ENCODE results near the gene ZPBP2.

Gene ZPBP2

GRCh38 chr17:39838057-39838456 lies 29.9 kb upstream of the ZPBP2 start:
- Histone ChIP-seq H3K79me2 (ENCODE audit: control insufficient read depth, low read length) (peaks cover 99% of the 10 kb centered on the region), H3K36me3 (ENCODE audit: control insufficient read depth, low read length) (peaks cover 96% of the 10 kb centered on the region), H3K4me1 (ENCODE audit: control insufficient read depth, low read length) (peaks cover 4% of the 10 kb centered on the region; the same call in 1 of the 2 replicates), H3K9me3 (ENCODE audit: control insufficient read depth, insufficient read depth, low read length) (no peaks in the 10 kb centered on the region), H3K27ac (ENCODE audit: low read depth, low read length) (no peak overlapping the region), H4K20me1 (ENCODE audit: control insufficient read depth, insufficient read depth, low read depth, low read length) (no peaks in the 10 kb centered on the region; the same call in 1 of the 2 replicates), H3K4me3 (ENCODE audit: low read length) (no peak overlapping the region), H3F3A (ENCODE audit: control insufficient read depth, insufficient read depth) (peaks cover 16% of the 10 kb centered on the region), H3K27me3 (ENCODE audit: control insufficient read depth, low read length) (no peaks in the 10 kb centered on the region), H3K4me2 (ENCODE audit: low read length) (no peak overlapping the region), H3K9me2 (replicated peaks; ENCODE audit: control insufficient read depth, low read length) (no peaks in the 10 kb centered on the region)
- no peak for TF ChIP-seq CTCF (IDR thresholded peaks at IDR 0.05; ENCODE audit: low read depth, low read length, poor library complexity, severe bottlenecking)

- Histone ChIP-seq H3K4me2 (ENCODE audit: low read length) (no peak overlapping the region), H3K27me3 (ENCODE audit: control insufficient read depth, low read length) (no peaks in the 10 kb centered on the region), H3K4me3 (ENCODE audit: low read length) (no peak overlapping the region), H3K27ac (ENCODE audit: low read depth, low read length) (no peak overlapping the region), H3F3A (ENCODE audit: control insufficient read depth, insufficient read depth) (peaks cover 9% of the 10 kb centered on the region; the same call in 1 of the 2 replicates), H3K4me1 (ENCODE audit: control insufficient read depth, low read length) (peaks cover 6% of the 10 kb centered on the region), H3K79me2 (ENCODE audit: control insufficient read depth, low read length) (peaks cover 100% of the 10 kb centered on the region), H4K20me1 (ENCODE audit: control insufficient read depth, insufficient read depth, low read depth, low read length) (no peaks in the 10 kb centered on the region; the same call in 1 of the 2 replicates), H3K9me2 (replicated peaks; ENCODE audit: control insufficient read depth, low read length) (no peaks in the 10 kb centered on the region), H3K36me3 (ENCODE audit: control insufficient read depth, low read length) (peaks cover 98% of the 10 kb centered on the region), H3K9me3 (ENCODE audit: control insufficient read depth, insufficient read depth, low read length) (no peaks in the 10 kb centered on the region)
- TF ChIP-seq EZH2phosphoT487 (IDR thresholded peaks at IDR 0.05; ENCODE audit: borderline replicate concordance, low read length) (no peak), CTCF (IDR thresholded peaks at IDR 0.05; ENCODE audit: low read depth, low read length, poor library complexity, severe bottlenecking) (no peak)
Observed at GRCh38 chr17:39838784-39839183, 29.2 kb upstream of the ZPBP2 start.

GRCh38 chr17:39841134-39841683 lies 26.8 kb upstream of the ZPBP2 start:
- Histone ChIP-seq H3K36me3 (ENCODE audit: control insufficient read depth, low read length) (peaks cover 97% of the 10 kb centered on the region), H3K27me3 (ENCODE audit: control insufficient read depth, low read length) (no peaks in the 10 kb centered on the region), H4K20me1 (ENCODE audit: control insufficient read depth, insufficient read depth, low read depth, low read length) (peaks cover 2% of the 10 kb centered on the region; the same call in 1 of the 2 replicates), H3K4me3 (ENCODE audit: low read length) (no peak overlapping the region), H3K9me2 (replicated peaks; ENCODE audit: control insufficient read depth, low read length) (no peaks in the 10 kb centered on the region), H3K79me2 (ENCODE audit: control insufficient read depth, low read length) (peaks cover 100% of the 10 kb centered on the region), H3K4me2 (ENCODE audit: low read length) (no peak overlapping the region), H3K27ac (ENCODE audit: low read depth, low read length) (no peak overlapping the region), H3F3A (ENCODE audit: control insufficient read depth, insufficient read depth) (peaks cover 12% of the 10 kb centered on the region; the same call in 1 of the 2 replicates), H3K9me3 (ENCODE audit: control insufficient read depth, insufficient read depth, low read length) (no peaks in the 10 kb centered on the region), H3K4me1 (ENCODE audit: control insufficient read depth, low read length) (peaks cover 18% of the 10 kb centered on the region)
- TF ChIP-seq EZH2phosphoT487 (IDR thresholded peaks at IDR 0.05; ENCODE audit: borderline replicate concordance, low read length) (no peak), CTCF (IDR thresholded peaks at IDR 0.05; ENCODE audit: low read depth, low read length, poor library complexity, severe bottlenecking) (no peak)

Measured in DOHH2 (cell line).